Kidney epithelial cell (primary cell): Measurements from ENCODE around the gene ITGB4. TPM values are rescaled to one million over a fixed set of nuclear protein-coding genes. Genes with fewer than 3 reads are reported as not detected.

ENCODE experiments used
- DNase-seq: peaks from one replicate; pipeline ENCODE4 v3.0.0-alpha.2; 2010; ENCODE audit warnings: low read depth
- H3K27me3 ChIP-seq: 2 replicates; pipeline ENCODE4 v1.6.0; 2011; ENCODE audit warnings: low read length; ENCODE audit not compliant: control insufficient read depth, insufficient read depth
- H3K36me3 ChIP-seq: 2 replicates; pipeline ENCODE4 v1.5.1; 2011; ENCODE audit warnings: low read length; ENCODE audit not compliant: control insufficient read depth, insufficient read depth
- H3K4me3 ChIP-seq: 2 replicates; pipeline ENCODE4 v1.5.1; 2011; ENCODE audit warnings: low read depth, mild to moderate bottlenecking, control low read depth, low read length
- CTCF ChIP-seq: IDR thresholded peaks from 2 replicates; pipeline ENCODE4 v1.5.1; 2011; ENCODE audit warnings: mild to moderate bottlenecking, moderate library complexity, low read length, control low read depth, inconsistent platforms; ENCODE audit not compliant: insufficient read depth, poor library complexity, severe bottlenecking
- total RNA-seq: library from RNA; depleted of rRNA; stranded (reverse); fragments of >200 nt; gene quantifications from 2 replicates; pipeline ENCODE4 v1.2.3, GENCODE V29; 2015

ITGB4 gene
- total RNA-seq, 1 donor from 2014 or later: 17.8 TPM

DNA sequence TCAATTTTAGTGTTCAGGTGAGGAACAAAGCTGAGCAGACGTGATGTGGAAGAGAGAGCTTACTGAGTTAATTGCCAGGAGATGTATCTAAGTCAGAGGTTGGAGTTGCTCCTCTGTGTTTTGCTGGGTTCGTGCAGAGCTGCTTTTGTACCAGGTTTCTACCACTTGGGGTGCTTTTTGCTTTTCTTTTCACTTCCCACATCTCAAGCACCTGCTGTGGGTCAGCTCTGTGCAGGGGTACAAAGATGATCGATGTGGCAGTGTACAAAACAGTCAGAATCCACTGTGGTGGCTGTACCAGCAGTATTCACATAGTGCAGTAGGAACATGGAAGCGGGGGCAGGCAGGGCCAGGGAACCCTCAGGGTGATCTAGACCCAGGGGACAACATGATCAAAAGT is 78.1 kb downstream of the ITGB4 start:
- TF ChIP-seq CTCF: no peak
- no peaks in the 10 kb centered on the region for H3K27me3 ChIP-seq
- DNase-seq: no peak
- H3K36me3 ChIP-seq: peaks cover 2% of the 10 kb centered on the region
- no peak overlapping the region for H3K4me3 ChIP-seq

DNA sequence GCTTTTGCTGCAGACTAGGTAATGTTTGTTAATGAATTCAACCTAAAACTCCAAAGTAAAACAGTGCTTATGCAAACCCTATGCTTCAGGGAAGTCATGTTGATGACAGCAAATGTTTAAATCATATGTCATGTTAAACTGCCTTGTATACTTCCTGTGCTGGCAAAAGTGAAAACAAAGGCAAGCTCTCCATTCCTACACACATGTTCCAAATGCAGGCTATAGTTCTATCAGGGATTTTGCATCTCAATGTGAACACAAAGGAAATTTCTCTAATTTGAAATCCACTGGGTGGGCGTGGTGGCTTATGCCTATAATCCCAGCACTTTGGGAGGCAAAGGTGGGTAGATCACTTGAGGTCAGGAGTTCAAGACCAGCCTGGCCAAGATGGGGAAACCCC is 82.6 kb downstream of the ITGB4 start:
- no peak overlapping the region for H3K4me3 ChIP-seq
- no peaks in the 10 kb centered on the region for H3K36me3 ChIP-seq
- DNase-seq: no peak
- no peaks in the 10 kb centered on the region for H3K27me3 ChIP-seq
- TF ChIP-seq CTCF: no peak

- Histone ChIP-seq H3K27me3 (no peaks in the 10 kb centered on the region), H3K4me3 (no peak overlapping the region), H3K36me3 (peaks cover 1% of the 10 kb centered on the region)
- TF ChIP-seq CTCF: no peak
- no peak for DNase-seq
Observed at GRCh38 chr17:75806822-75807500, 85.7 kb downstream of the ITGB4 start.

Other genes with a start within 250 kb of the ITGB4 start
- gene CASKIN2, start 205.9 kb upstream of the ITGB4 start, total RNA-seq: 14.7 and 18.3 TPM in 2 replicates
- gene TSEN54, start 204.9 kb upstream of the ITGB4 start, total RNA-seq: 22.5 and 23.5 TPM in 2 replicates
- 50.6 and 61.8 TPM in 2 replicates for gene LLGL2, start 195.8 kb upstream of the ITGB4 start, total RNA-seq
- gene MYO15B, start 133.7 kb upstream of the ITGB4 start, total RNA-seq: 4.3 and 5.9 TPM in 2 replicates
- 0.89 and 1.7 TPM in 2 replicates for gene SMIM5, start 88.0 kb upstream of the ITGB4 start, total RNA-seq
- 18.7 and 29.5 TPM in 2 replicates for gene RECQL5, start 54.3 kb upstream of the ITGB4 start, total RNA-seq
- gene SAP30BP, start 54.1 kb upstream of the ITGB4 start, total RNA-seq: 58.6 and 59.6 TPM in 2 replicates
- 18.7 and 21.2 TPM in 2 replicates for gene GALK1, start 43.7 kb downstream of the ITGB4 start, total RNA-seq
- 18.6 and 23.7 TPM in 2 replicates for gene UNK, start 63.3 kb downstream of the ITGB4 start, total RNA-seq
- gene UNC13D, start 122.9 kb downstream of the ITGB4 start, total RNA-seq: 14.0 and 17.9 TPM in 2 replicates
- gene WBP2, start 133.9 kb downstream of the ITGB4 start, total RNA-seq: 93.3 and 105 TPM in 2 replicates
- gene TRIM47, start 157.1 kb downstream of the ITGB4 start, total RNA-seq: 56.5 and 75.8 TPM in 2 replicates
- 22.7 and 31.8 TPM in 2 replicates for gene TRIM65, start 175.5 kb downstream of the ITGB4 start, total RNA-seq
- 36.5 and 49.4 TPM in 2 replicates for gene MRPL38, start 183.4 kb downstream of the ITGB4 start, total RNA-seq
- gene FBF1, start 219.6 kb downstream of the ITGB4 start, total RNA-seq: 3.8 and 7.3 TPM in 2 replicates